ENCODE data around the gene TLR4. TPM values are rescaled to one million over a fixed set of nuclear protein-coding genes. Genes with fewer than 3 reads are reported as not detected.

The TLR4 gene
- total RNA-seq, 2 experiments from 2014 or later = not detected

DNA sequence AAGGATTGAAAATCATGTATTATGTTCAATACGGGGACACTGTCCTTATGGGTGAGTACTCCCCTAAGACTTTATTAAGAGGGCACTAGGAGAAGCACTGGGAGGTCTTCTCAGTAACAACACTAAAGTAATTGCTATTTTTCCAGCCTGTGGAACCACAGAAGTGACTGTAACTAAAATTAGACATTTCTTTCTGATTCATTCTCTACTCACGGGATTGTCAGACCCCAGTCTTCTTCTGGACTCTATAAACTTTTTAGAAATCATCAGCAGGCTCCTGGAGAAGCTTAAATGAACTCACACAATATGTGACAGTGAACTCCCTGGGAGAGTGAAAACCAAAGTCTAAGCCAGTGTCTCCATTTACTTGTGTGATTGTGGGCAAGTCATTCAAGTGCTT lies 14.5 kb downstream of the TLR4 start:
- POLR2A ChIA-PET = no interaction called here
- no peak for ATAC-seq

DNA sequence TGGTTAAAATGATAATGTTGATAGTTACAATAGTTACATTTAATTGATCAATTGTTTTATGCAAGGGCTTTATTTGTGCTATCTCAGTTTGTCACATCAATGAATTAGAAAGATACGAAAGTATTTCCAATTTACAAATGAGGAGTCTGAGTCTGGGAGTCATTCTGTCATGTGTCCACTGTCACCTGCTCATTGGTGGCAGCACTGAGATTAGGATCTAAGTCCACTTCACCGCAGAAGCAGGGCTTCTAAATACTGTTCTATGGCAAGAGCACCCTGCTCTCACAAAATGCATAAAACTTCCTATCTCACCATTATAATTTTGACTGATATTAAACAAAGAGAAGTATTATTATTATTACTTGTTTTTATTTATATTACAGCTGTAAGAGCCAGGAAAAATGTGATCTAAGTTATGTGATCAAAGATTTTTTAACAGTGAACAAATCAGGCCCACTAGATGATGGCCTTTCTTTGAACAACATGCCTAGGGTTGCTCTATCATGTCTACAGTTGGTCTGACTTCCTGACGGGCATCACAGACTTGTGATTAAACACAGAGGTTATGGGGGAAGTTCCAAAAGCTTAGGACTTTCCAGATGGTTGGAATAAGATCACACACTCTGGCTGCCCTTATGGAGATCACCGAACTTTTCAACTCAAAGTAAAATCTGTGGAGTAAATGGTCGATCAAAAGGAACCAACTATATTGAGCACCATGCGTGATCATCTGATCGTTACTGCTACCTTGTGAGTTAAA lies 15.1 kb downstream of the TLR4 start:
- Mint-ChIP-seq H3K4me3 (no peak overlapping the region), H3K9me3 (ENCODE audit: low read depth) (no peaks in the 10 kb centered on the region), H3K4me1 (peaks cover 7% of the 10 kb centered on the region), H3K27ac (no peak overlapping the region), H3K36me3 (ENCODE audit: low read depth) (no peaks in the 10 kb centered on the region), H3K27me3 (peaks cover 19% of the 10 kb centered on the region)
- CTCF ChIA-PET = no interaction called here
- POLR2A ChIA-PET = no interaction called here
- DNase-seq (no peak), ATAC-seq (no peak)
- intact Hi-C loops (cut with DNase I, micrococcal nuclease) = no loop called here

More for the DNA sequence above, 14.5 kb downstream of the TLR4 start:
- CTCF ChIA-PET = no interaction called here
- intact Hi-C loops (cut with DNase I, micrococcal nuclease) = no loop called here
- no peak for DNase-seq
- no peak overlapping the region for H3K27ac Mint-ChIP-seq
- peaks cover 16% of the 10 kb centered on the region for H3K27me3 Mint-ChIP-seq
- H3K9me3 Mint-ChIP-seq (ENCODE audit: low read depth) = no peaks in the 10 kb centered on the region
- no peaks in the 10 kb centered on the region for H3K36me3 Mint-ChIP-seq (ENCODE audit: low read depth)
- no peak overlapping the region for H3K4me3 Mint-ChIP-seq
- H3K4me1 Mint-ChIP-seq = peaks cover 7% of the 10 kb centered on the region

DNA sequence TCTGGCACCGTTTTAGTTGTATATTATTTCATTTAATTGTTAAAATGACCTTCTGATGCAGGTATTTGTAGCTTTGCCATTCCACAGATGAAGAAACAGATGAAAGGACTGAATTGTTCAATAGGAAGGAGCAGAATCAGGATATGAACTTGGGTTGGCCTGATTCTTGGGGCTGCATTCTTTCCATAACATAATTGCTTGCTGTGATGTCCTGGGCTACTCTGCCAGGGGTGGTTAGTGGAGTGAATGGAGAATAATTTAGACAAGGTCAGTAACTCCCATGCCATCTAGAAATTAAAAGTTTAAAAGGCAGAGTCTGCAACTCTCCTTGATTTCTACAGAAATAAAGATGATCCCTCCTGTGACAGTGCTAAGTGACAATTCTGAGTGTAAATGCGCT lies 15.9 kb downstream of the TLR4 start:
- intact Hi-C loops (cut with DNase I, micrococcal nuclease) = no loop called here

DNA sequence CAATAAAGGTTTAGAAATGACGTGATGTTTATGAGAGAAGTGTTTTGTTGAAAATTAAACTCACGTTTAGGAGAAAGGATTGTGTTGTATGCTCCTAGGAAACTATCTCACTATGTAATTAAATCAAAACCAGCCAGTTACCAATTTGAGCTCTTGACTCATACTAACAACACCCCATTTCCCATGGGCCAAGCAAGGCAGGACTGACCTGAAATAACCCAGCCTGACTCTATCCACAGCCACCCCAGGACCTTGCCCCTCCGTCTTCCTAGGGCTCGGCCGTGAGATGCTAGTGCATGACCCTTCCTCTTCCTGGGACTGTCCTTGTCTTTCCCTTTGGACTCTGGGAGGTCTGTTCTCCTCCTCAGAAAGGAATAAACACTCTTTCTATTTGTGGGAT lies 16.4 kb downstream of the TLR4 start:
- ATAC-seq = no peak
- Mint-ChIP-seq H3K27ac (no peak overlapping the region), H3K36me3 (ENCODE audit: low read depth) (no peaks in the 10 kb centered on the region), H3K9me3 (ENCODE audit: low read depth) (no peaks in the 10 kb centered on the region), H3K27me3 (peaks cover 21% of the 10 kb centered on the region), H3K4me3 (no peak overlapping the region), H3K4me1 (peaks cover 7% of the 10 kb centered on the region)
- ChIA-PET CTCF (no interaction called here), POLR2A (no interaction called here)
- DNase-seq = no peak
- intact Hi-C loops (cut with DNase I, micrococcal nuclease) = no loop called here

More for the DNA sequence above, 15.9 kb downstream of the TLR4 start:
- Mint-ChIP-seq H3K36me3 (ENCODE audit: low read depth) (no peaks in the 10 kb centered on the region), H3K9me3 (ENCODE audit: low read depth) (no peaks in the 10 kb centered on the region), H3K4me1 (peaks cover 7% of the 10 kb centered on the region), H3K27ac (no peak overlapping the region), H3K27me3 (peaks cover 21% of the 10 kb centered on the region), H3K4me3 (no peak overlapping the region)
- ChIA-PET CTCF (no interaction called here), POLR2A (no interaction called here)
- no peak for ATAC-seq
- DNase-seq = no peak

DNA sequence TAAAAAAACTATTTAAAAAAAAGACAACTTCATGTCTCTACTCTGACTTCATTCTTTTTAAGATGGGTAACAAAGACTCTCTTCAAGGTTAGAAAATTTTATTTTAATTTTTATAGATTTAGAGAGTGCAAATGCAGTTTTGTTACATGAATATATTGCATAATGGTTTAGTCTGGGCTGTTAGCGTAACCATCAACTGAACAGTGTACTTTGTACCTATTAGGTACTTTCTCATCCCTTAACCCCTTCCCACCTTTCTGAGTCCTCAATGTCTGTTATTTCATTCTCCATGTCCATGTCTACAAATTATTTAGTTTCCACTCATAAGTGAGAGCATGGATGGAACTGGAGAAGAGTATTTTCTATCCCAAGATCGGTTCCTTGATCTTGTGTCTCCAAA lies 16.8 kb downstream of the TLR4 start:
- H3K27ac Mint-ChIP-seq = no peak overlapping the region
- no peaks in the 10 kb centered on the region for H3K36me3 Mint-ChIP-seq (ENCODE audit: low read depth)
- intact Hi-C loops (cut with DNase I, micrococcal nuclease) = no loop called here
- H3K9me3 Mint-ChIP-seq (ENCODE audit: low read depth) = no peaks in the 10 kb centered on the region
- DNase-seq = no peak
- no peak for ATAC-seq
- peaks cover 18% of the 10 kb centered on the region for H3K27me3 Mint-ChIP-seq
- ChIA-PET POLR2A (no interaction called here), CTCF (no interaction called here)
- peaks cover 7% of the 10 kb centered on the region for H3K4me1 Mint-ChIP-seq
- no peak overlapping the region for H3K4me3 Mint-ChIP-seq

DNA sequence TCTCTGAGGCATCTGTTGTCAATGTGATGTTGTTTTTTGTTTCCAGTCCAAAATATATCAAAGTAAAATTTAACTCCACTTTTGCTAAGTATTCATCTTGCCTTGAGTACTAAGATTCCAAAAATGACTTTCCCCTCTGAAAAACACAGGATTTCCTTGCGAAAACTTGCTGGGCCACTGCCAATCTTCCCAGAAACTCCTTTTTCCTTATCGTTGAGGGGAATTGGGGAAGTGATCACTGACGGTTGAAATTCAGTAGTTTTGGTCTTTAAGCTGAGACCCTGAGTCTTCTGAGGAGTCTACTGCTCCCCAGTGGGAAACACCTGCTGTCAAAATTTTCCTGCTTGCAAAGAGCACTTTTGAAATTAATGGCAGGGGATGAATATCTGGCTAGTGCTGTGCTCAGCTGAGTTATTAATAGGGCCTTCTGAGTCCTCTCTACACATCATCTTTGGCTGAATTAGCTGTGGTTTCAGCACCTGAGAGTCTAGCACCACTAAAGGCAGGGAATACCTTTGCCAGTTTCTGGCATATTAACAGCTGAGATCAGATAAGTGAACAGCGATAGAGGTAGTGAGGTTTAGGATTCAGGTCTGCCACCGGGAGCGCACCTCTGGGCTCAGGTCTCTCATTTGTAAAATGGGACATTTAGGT lies 18.0 kb downstream of the TLR4 start:
- CTCF ChIA-PET = no interaction called here
- Mint-ChIP-seq H3K9me3 (ENCODE audit: low read depth) (no peaks in the 10 kb centered on the region), H3K4me3 (no peak overlapping the region), H3K36me3 (ENCODE audit: low read depth) (no peaks in the 10 kb centered on the region), H3K27ac (no peak overlapping the region), H3K27me3 (peaks cover 12% of the 10 kb centered on the region), H3K4me1 (peaks cover 7% of the 10 kb centered on the region)
- no peak for ATAC-seq
- no peak for DNase-seq
- intact Hi-C loops (cut with DNase I, micrococcal nuclease) = no loop called here
- POLR2A ChIA-PET = no interaction called here

DNA sequence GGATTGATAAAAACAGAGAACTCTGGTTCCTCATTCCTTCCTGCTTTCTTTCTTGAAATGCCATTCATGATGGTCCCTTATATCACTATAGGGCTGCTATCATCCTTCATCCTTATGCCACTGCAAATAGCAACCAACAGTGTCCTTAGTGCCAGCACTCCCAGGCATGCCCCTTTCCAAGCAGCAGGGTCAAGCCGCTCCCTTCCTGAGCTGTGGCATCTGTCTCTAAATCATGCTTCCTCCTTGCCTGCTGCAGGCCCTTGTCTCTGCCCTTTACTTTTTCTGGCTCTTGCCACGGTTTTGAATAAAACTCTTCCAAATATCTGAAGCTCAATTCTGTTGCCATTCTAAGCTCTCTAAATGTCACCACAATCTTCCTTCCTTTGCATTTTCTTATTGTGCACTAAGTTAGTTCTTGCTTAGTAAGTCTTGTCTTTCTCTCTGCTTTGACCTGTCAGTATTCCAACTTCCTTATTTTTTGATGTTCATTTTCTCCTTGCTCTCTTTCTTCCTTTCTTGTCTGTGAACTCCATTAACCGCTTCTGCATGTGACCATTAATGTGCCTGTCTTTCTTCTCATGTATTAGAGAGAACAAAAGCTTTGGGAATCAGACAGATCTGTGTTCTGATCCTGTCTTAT lies 19.9 kb downstream of the TLR4 start:
- DNase-seq (no peak), ATAC-seq (no peak)
- Mint-ChIP-seq H3K9me3 (ENCODE audit: low read depth) (no peaks in the 10 kb centered on the region), H3K36me3 (ENCODE audit: low read depth) (no peaks in the 10 kb centered on the region), H3K27ac (no peak overlapping the region), H3K4me3 (no peak overlapping the region), H3K27me3 (peaks cover 10% of the 10 kb centered on the region), H3K4me1 (no peaks in the 10 kb centered on the region)
- ChIA-PET POLR2A (no interaction called here), CTCF (no interaction called here)
- intact Hi-C loops (cut with DNase I, micrococcal nuclease) = no loop called here

DNA sequence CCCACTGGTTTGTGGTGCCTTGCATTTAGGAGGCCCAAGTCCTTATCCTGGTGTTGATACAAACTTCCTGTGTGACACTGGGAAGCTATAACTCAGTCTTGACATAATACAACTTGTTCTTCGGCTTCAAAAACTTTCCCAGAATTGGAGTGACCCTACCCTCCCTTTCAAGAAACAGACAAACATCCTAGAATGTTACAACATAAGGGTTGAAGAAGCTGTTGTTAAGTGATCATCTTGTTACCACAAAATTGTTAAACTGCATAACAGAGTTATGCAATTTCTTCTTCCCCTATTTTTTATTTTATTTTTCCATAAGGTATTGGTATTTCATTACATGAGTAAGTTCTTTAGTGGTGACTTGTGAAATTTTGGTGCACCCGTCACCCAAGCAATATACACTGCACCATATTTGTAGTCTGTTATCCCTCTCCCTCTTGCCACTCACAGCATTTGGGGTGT lies 21.3 kb downstream of the TLR4 start:
- no peak overlapping the region for H3K27ac Mint-ChIP-seq
- H3K9me3 Mint-ChIP-seq (ENCODE audit: low read depth) = no peaks in the 10 kb centered on the region
- ATAC-seq (no peak), DNase-seq (no peak)
- ChIA-PET CTCF (no interaction called here), POLR2A (no interaction called here)
- no peak overlapping the region for H3K4me3 Mint-ChIP-seq
- intact Hi-C loops (cut with DNase I, micrococcal nuclease) = no loop called here
- H3K4me1 Mint-ChIP-seq = no peaks in the 10 kb centered on the region
- H3K27me3 Mint-ChIP-seq = peaks cover 12% of the 10 kb centered on the region
- no peaks in the 10 kb centered on the region for H3K36me3 Mint-ChIP-seq (ENCODE audit: low read depth)

DNA sequence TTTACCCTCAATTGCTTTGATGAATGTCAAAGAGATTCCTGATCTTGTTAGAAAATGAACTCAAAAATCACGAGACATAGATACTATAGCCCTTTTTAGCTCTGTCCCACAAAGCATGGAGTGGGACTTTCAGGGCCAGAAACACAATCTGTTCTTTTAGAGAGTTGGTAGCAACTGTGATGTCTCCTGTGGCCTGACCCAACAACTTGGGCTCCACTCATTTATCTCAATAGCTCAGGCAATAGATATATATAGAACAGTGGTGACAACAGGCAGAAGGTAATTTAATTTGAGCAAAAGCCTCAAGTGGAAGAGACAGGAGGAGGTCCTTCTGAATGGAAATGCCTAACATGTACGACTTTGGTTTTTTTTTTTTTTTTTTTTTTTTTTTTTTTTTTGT lies 25.2 kb downstream of the TLR4 start:
- no peaks in the 10 kb centered on the region for H3K4me1 Mint-ChIP-seq
- intact Hi-C loops (cut with DNase I, micrococcal nuclease) = no loop called here
- H3K36me3 Mint-ChIP-seq (ENCODE audit: low read depth) = no peaks in the 10 kb centered on the region
- ATAC-seq = no peak
- no peak overlapping the region for H3K27ac Mint-ChIP-seq
- no peak for DNase-seq
- H3K9me3 Mint-ChIP-seq (ENCODE audit: low read depth) = no peaks in the 10 kb centered on the region
- peaks cover 8% of the 10 kb centered on the region for H3K27me3 Mint-ChIP-seq
- no peak overlapping the region for H3K4me3 Mint-ChIP-seq
- POLR2A ChIA-PET = no interaction called here
- CTCF ChIA-PET = no interaction called here

DNA sequence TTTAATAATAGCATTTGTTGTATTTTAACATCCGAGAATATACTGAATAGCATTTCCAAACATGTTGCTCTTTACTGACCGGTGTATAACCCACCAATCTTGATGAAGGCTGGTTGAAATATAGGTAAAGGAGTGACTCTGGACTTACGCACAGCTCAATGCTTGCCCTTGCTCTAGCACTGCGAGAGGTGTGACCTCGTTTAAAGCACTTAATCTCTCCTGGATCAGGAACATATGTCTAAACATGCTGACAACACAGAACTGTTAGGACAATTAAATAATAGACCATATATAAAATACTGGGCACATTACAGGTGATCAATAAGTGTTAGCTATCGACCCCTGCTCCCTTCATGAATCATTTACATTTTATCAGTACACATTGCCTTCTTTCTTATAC lies 28.3 kb downstream of the TLR4 start:
- ATAC-seq = no peak
- ChIA-PET CTCF (no interaction called here), POLR2A (no interaction called here)
- intact Hi-C loops (cut with DNase I, micrococcal nuclease) = no loop called here
- no peaks in the 10 kb centered on the region for H3K36me3 Mint-ChIP-seq (ENCODE audit: low read depth)
- H3K9me3 Mint-ChIP-seq (ENCODE audit: low read depth) = no peaks in the 10 kb centered on the region
- H3K27ac Mint-ChIP-seq = no peak overlapping the region
- H3K4me3 Mint-ChIP-seq = no peak overlapping the region
- peaks cover 7% of the 10 kb centered on the region for H3K27me3 Mint-ChIP-seq
- DNase-seq = no peak
- no peaks in the 10 kb centered on the region for H3K4me1 Mint-ChIP-seq

DNA sequence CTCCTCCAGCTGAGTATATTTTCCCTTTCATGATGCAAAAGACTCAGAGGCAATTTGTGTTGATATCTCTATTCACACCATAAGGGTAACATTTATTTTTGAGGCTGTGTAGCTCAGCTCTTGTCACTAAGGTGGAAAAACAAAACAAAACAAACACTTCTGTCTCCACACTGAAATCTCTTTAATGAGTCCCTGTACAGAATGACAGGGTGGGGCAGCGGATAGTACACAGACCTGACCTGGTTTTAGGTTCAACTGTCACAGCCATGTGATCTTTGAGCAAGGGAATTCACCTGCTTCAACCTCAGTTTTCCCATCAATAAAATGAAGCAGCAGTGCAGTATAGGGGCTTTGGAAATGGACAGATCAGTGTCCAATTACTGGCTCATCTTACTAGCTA lies 29.3 kb downstream of the TLR4 start:
- POLR2A ChIA-PET = no interaction called here
- Mint-ChIP-seq H3K4me3 (no peak overlapping the region), H3K4me1 (no peaks in the 10 kb centered on the region), H3K27me3 (peaks cover 7% of the 10 kb centered on the region), H3K27ac (no peak overlapping the region), H3K36me3 (ENCODE audit: low read depth) (no peaks in the 10 kb centered on the region), H3K9me3 (ENCODE audit: low read depth) (no peaks in the 10 kb centered on the region)
- CTCF ChIA-PET = no interaction called here
- DNase-seq (no peak), ATAC-seq (no peak)
- intact Hi-C loops (cut with DNase I, micrococcal nuclease) = no loop called here

DNA sequence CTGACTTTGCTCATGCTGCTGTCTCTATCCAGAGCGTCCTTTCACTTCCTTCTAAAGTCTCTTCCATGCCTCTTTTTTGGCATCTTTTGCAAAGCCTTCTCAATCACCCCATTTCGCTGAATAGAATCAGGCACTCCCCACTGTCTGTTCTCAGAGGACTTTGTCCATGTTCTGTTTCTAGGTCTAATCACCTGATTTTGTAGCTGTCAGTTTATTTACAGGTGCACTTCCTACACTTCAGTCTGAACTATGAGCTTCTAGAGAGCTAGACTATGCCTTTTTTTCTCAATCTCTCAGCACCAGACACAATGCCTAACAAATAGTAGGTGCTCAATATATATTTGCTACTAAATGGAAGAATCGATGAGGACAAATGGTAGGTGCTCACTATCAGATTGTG lies 29.9 kb downstream of the TLR4 start:
- CTCF ChIA-PET = no interaction called here
- Mint-ChIP-seq H3K27me3 (peaks cover 5% of the 10 kb centered on the region), H3K27ac (no peak overlapping the region), H3K36me3 (ENCODE audit: low read depth) (no peaks in the 10 kb centered on the region), H3K4me3 (no peak overlapping the region), H3K4me1 (no peaks in the 10 kb centered on the region), H3K9me3 (ENCODE audit: low read depth) (no peaks in the 10 kb centered on the region)
- intact Hi-C loops (cut with DNase I, micrococcal nuclease) = no loop called here
- POLR2A ChIA-PET = no interaction called here
- no peak for ATAC-seq
- DNase-seq = no peak
